HG03432 (cell line): ENCODE results near the gene NONO.
"Not testable (repeated sequence)": the region's sequence is repeated elsewhere in the genome, so short reads cannot be mapped to it uniquely, and the experiment has no call there.

ENCODE experiments used
- ATAC-seq: cut with Tn5 transposase; IDR thresholded peaks from one replicate; pipeline ENCODE4 v1.9.1; 2021; ENCODE audit warnings: mild to moderate bottlenecking, moderate library complexity; ENCODE audit not compliant: unreplicated experiment

Gene NONO

DNA sequence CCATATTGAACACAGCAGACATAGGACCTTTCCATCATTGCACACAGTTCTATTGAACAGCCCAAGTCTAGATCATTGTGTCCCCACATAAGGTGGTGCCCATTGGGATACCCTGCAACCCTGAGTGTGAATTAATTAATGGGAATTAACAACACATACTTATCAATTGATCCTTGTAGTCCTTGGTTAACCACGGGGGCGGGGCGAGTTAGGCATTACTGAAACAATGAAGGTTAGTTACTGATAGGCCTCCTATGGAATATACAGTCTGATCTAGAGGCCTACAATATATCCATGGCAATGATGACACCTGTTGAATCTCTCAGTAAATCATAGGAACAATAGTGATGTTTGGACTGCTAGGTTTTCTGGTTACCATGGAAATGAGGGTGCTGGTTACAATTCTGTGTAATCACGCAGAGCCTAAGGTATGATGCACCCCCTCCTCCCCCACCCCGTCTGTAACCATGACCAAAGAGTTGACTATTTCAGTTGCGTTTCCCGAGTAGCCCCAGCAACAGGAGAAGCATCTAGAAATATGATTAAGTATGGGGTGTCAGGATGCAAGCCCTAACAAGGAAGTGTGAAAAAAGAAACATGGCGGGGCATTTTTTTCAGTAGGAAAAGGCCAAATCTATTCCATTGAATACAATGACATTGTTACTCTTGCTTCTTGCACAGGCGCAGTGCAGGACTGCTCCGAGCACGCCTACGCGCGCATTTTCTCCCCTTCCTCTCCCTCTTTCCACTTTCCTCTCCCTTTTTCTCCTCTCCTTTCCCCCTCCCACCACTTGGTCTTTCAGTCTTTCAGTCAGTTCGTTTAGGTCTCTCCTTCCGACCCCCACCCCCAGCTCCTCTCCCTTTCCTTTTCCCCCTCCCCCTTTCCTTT, 677 bp upstream of the NONO start:
- ATAC-seq, result peak; percentile 36

GRCh38 chrX:71285929-71286328, 2.5 kb downstream of the NONO start:
- no peak for ATAC-seq

DNA sequence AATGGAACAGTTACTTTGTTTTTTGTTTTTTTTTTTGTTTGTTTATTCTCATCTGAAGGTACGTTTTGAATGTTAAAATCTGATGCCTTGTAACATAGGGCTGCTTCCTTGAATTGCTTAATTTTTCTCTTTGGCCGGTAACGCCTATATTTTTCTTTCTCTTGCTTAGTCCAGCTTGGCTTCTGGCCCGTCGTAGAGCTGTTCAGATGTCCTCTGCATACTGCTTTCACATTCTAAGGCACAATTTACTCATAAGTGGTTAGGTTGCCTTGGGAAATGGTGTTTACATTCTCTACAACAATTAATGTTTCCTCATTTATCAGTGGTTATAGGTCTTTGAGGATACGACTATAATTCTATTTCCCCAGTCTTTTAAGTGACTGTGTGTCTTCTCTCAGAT, 7.9 kb downstream of the NONO start:
- no peak for ATAC-seq

GRCh38 chrX:71292669-71293365, 9.4 kb downstream of the NONO start:
- no peak for ATAC-seq

DNA sequence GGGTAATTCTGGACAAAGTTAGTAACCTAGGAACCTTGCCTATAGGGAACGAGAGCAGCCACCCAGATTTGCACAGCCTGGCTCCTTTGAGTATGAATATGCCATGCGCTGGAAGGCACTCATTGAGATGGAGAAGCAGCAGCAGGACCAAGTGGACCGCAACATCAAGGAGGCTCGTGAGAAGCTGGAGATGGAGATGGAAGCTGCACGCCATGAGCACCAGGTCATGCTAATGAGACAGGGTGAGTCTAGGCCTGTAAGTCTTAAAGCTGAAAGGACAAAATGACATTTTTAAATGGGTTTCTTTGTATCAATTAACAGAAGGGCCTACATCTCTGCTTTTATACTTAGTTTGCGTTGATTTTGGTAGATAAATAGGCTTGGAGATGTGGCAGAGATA, 13.4 kb downstream of the NONO start:
- ATAC-seq, result no peak

DNA sequence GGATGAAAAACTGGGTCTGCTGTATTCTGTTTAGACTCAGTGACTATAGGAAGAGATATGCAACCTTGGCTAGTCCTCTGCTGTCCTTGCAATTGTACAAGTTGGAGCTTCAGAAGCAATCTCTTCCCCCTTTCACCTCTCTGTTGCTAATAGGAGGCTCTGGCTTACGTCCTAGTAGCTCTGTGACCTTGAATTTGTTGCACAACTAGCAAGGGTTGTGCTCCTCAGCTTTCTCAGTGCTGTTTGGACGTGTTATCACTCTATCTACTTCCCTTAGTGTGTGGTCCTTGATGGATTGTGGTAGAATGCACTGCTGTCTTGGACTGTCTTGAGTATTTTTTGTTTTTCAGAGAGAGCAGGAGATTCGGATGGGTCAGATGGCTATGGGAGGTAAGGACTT, 14.7 kb downstream of the NONO start:
- ATAC-seq, result no peak

- not testable (repeated sequence) for ATAC-seq
Measured at GRCh38 chrX:71300064-71300463, 16.6 kb downstream of the NONO start.

- ATAC-seq, result not testable (repeated sequence)
Measured at GRCh38 chrX:71300495-71300894, 17.1 kb downstream of the NONO start.

- no peak for ATAC-seq
Measured at GRCh38 chrX:71301195-71301924, 17.9 kb downstream of the NONO start, which contains the start of gene ITGB1BP2. ITGB1BP2 (plus strand) TSS chrX:71301750; CDS start chrX:71301807, 57 bp downstream.

- no peak for ATAC-seq
Measured at GRCh38 chrX:71302461-71303213, 19.2 kb downstream of the NONO start.

GRCh38 chrX:71304561-71304960, 21.1 kb downstream of the NONO start:
- no peak for ATAC-seq

DNA sequence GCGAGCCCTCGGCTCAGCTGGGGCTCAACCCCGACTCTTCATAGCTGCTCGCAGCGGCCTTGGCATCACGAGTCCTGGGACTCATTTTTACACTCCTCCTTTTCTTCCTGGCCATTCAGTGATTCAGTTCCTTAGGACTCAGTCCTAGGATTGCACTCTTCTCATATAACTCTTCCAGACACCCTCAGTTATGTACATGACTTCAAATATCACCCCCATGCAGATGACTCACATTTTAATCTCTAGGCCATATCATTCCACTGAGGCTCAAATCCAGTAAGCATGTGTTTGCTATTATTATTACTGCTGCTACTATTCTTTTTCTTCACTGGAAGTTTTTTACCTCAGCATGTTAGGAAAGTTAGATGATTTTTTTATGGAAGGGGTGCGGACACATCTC, 32.5 kb downstream of the NONO start:
- ATAC-seq, result no peak

GRCh38 chrX:71316959-71317358, 33.5 kb downstream of the NONO start:
- ATAC-seq, result not testable (repeated sequence)

DNA sequence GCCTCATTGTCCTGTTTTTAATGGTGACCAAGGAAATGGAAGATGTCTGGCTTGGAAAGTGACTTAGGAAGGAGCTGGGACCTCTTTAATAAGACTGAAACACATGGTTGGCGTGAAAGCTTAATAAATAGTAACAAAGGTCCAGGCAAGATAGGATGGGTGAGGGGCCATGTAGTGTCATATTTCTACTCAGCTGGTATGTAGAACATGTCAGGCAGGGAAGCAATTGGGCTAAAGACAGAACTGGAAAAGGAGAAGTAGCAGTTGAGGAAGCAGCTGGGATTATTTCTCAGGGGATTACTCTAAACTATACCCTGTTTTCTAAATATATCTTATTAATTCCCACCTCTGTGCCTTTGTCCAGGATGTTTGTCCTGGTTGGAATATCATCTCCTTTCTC, 36.7 kb downstream of the NONO start:
- ATAC-seq, result no peak

DNA sequence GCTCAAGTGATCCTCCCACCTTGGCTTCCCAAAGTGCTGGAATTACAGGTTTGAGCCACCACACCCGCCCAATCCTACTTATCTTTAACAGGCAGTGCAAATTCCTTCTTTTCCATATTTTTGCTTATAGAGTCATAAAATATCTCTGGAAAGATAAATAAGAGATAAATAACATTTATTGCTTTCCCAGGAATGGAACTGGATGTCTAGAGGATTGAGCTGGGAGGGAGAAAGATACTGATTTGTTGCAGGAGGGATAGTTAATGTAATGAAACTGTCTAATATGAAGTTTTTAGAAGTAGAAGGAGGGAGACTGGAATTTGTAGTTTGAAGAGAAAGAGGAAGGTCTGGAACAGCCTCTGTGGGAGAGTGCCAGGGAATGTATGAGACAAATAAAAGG, 38.3 kb downstream of the NONO start:
- ATAC-seq, result no peak

GRCh38 chrX:71324452-71324851, 41.0 kb downstream of the NONO start:
- ATAC-seq, result not testable (repeated sequence)

DNA sequence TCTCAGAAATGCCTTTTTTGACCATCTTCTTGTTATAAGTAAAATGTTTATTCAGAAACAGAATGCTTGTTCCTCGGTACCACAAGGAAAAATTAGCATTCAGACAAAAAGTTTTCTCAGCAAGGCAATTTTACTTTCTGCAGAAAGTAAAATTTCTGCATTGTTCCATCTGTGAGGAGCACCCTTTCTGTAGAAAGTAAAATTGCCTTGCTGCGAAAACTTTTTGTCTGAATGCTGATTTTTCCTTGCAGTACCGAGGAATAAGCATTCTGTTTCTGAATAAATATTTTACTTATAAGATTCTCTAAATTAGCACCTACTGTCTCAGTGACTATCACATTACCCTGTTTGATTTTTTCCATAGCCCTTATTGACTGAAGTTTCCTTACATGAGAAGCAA, 43.0 kb downstream of the NONO start:
- no peak for ATAC-seq

- not testable (repeated sequence) for ATAC-seq
Measured at GRCh38 chrX:71349151-71349665, 65.8 kb downstream of the NONO start.

DNA sequence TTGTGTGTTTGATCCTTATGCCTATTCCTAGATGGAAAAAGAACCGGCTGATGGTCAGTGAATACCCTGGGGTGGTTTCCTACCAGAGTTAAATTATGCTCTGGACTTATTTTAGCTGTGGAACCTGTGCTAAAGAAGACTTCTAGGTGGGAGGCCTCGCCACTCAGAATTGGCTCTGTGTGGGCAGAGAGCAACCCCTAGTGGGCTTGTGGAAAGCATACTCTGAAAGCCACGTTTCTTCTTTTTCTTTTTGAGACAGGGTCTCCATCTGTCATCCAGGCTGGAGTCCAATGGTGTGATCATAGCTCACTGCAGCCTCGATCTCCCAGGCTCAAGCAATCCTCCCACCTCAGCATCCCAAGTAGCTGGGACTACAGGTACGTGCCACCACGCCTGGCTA, 66.4 kb downstream of the NONO start:
- not testable (repeated sequence) for ATAC-seq
